ENCODE results near the gene UNKL. TPM values are rescaled to one million over a fixed set of nuclear protein-coding genes. Genes with fewer than 3 reads are reported as not detected.
A peak's percentile ranks its signal among the peaks of the same experiment; 100 is the strongest.

Gene UNKL
- polyA plus RNA-seq, 3 donors: 15.5 to 24.9 (median 24.1) TPM

DNA sequence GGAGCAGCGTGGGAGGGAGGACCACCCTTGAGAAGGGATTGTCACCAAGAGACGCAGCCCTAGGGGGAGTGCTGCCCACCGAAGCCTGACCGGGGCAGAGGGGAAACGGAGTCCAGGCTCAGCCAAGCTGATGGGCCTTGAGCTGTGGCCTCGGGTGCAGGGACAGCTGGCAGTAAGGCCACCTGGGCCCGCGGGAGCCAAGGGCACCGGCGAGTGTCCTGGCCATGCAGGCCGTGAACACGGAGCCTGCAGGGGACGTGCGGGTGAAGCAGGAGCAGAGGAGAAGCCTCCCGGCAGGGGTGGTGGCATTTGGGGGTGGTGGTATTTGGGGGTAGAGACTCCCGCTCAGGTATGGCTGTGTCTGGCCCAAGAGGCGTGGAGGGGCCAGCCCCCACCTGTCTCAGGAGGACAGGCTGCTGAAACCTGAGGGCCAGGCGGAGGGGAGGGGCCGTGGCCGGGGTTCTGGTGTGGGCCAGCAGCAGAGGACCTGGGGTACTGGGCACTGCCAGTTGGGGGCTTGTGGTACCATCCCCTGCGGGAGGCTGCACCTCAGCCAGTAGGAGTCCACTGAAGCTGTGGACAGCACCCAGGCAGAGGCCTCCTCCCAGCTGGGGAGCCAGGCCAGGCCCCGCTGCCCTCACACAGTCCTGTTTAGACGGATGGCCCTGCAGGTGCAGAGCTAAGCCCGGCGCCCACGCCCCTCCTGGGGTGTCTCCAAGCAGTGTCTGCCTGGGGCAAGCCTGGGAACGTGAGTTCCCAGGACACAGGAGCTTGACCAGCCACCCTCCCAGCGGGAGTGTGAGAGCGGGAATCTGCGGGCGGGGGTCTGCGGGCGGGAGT lies 58.2 kb downstream of the UNKL start:
- no peak for DNase-seq

GRCh38 chr16:1355591-1355990 lies 58.9 kb downstream of the UNKL start:
- DNase-seq: no peak

DNA sequence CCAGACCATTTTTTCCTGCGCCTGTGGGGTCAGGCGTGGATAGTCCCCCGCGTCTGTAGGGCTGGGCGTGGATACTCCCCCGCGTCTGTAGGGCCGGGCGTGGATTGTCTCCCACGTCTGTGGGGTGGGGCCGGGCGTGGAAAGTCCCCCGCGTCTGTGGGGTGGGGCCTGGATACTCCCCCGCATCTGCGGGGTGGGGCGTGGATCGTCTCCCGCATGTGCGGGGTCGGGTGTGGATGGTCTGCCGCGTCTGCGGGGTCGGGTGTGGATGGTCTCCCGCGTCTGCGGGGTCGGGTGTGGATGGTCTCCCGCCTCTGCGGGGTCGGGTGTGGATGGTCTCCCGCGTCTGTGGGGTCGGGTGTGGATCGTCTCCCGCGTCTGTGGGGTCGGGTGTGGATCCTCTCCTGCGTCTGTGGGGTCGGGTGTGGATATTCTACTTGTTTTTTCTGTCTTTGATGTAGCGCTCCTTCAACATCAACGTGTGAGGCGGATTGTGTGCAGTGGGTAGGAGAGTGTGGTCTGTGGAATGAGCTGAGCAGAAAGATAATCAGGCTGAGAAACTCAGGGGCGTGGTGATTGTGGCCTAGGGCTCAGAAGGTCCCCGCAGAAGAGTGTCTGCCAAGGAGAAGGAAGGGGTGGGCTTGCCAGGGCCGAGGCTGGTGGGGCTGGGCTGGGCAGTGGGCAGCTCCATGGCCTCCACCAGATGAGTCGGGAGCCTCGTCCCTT lies 59.5 kb downstream of the UNKL start:
- no peak for DNase-seq

GRCh38 chr16:1351582-1352362 lies 62.7 kb downstream of the UNKL start, which contains the start of the genes GNPTG and TSR3:
Gene GNPTG, plus strand, starts transcription at chr16:1351931. Its CDS starts 35 bp downstream, at chr16:1351966.
Gene TSR3, minus strand, starts transcription at chr16:1351878. Its CDS starts 74 bp downstream, at chr16:1351804.
- DNase-seq: peak; percentile 83

- DNase-seq: no peak
These were observed 63.3 kb downstream of the UNKL start for GRCh38 chr16:1351215-1351581.

DNA sequence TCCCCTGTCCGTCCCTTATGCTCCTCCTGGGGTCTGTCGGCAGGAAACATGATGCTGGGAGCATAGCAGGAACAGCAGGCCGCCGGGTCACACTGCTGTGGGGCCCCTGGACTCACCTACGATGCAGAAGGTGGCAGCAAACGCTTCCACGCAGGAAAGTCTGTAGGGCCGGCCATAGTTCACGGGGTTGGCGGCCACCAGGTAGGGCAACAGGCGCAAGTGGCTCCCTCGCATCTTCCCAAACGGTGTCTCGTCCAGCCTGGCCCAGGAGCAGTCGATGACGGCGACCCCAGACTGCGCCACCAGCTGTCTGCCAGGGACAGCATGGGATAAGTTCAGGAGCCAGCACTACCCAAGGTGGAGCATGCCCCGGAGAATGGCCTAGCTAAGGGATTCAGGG lies 63.8 kb downstream of the UNKL start:
- DNase-seq: no peak

DNA sequence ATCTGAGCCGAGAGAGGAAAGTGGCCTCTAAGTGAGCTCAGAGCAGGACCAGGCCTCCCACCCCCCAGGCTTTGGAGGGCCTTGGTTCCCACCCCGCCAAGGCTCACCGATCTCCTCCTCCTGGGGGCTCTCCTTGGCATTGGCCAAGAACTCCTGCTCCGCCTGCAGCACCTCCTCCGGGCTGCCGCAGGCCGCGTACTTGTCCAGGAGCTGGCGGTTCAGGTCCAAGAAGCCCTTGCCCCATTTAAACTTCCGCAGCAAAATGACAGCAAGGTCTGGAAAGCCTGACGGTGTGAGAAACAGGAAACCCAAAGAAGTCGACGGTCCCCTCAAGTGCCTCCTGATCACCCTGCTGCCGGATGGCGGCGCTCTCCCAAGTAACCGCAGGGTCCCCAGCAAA lies 64.6 kb downstream of the UNKL start:
- DNase-seq: no peak

GRCh38 chr16:1349351-1349750 lies 65.2 kb downstream of the UNKL start:
- no peak for DNase-seq

- no peak for DNase-seq
These were observed 65.6 kb downstream of the UNKL start for GRCh38 chr16:1348926-1349325.

DNA sequence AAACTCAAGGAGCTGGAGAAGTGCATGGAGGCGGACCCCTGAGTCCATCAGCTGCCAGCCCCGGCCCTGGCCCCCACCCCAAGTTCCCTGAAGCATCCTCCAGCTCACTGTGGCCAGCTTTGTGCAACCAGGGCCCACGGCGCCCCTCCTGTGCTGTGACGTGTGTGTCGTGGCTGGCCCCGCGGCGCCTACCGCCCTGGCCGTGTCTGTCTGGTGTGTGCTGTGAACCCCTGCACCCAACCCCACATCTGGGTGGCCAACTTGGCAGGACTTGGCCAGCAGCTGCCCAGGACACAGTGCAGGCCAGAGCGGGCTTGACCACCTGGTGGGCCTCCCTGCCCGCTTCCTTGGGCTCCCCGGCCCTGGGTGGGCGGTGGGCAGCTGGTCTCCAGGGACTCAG lies 66.1 kb downstream of the UNKL start:
- no peak for DNase-seq

DNA sequence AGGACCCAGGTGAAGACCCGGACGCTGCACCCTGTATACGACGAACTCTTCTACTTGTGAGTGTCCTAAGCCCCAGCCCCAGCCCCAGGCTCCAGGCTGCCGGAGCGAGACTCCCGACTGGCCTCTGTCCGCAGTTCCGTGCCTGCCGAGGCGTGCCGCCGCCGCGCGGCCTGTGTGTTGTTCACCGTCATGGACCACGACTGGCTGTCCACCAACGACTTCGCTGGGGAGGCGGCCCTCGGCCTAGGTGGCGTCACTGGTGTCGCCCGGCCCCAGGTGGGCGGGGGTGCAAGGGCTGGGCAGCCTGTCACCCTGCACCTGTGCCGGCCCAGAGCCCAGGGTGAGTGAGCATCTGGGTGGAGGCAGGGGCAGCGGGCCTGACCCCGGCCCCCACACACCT lies 66.5 kb downstream of the UNKL start:
- no peak for DNase-seq

GRCh38 chr16:1347286-1347855 lies 67.1 kb downstream of the UNKL start:
- no peak for DNase-seq

DNA sequence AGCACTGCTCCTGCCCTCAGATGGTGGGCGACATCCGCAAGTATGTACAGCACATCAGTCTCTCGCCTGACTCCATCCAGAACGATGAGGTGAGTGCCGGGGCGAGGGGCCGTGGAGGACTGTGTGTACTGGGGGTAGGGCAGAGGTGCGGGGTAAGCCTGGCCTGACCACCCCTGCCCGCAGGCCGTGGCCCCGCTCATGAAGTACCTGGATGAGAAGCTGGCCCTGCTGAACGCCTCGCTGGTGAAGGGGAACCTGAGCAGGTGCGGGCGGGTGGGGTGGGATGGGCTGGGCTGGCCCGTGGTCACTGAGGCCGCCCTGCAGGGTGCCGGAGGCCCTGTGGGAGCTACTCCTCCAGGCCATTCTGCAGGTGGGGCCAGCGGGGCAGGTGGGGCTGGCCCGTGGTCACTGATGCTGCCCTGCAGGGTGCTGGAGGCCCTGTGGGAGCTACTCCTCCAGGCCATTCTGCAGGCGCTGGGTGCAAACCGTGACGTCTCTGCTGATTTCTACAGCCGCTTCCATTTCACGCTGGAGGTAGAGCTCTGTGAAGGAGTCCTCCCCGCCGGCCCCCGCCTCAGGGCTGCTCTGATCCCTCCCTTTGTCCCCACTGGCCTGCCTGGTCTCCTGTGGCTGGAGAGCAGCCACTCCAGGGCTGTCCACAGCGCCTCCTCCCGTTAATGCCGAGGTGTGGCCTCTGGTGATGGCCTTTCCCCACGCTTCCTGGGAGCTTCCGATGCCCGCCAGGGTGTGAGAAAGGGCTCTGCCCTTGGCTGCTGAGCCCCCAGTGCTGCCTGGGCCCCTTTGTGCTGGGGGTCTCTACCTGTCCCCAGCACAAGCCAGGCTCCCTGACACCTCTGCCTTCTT lies 67.8 kb downstream of the UNKL start:
- DNase-seq: no peak

DNA sequence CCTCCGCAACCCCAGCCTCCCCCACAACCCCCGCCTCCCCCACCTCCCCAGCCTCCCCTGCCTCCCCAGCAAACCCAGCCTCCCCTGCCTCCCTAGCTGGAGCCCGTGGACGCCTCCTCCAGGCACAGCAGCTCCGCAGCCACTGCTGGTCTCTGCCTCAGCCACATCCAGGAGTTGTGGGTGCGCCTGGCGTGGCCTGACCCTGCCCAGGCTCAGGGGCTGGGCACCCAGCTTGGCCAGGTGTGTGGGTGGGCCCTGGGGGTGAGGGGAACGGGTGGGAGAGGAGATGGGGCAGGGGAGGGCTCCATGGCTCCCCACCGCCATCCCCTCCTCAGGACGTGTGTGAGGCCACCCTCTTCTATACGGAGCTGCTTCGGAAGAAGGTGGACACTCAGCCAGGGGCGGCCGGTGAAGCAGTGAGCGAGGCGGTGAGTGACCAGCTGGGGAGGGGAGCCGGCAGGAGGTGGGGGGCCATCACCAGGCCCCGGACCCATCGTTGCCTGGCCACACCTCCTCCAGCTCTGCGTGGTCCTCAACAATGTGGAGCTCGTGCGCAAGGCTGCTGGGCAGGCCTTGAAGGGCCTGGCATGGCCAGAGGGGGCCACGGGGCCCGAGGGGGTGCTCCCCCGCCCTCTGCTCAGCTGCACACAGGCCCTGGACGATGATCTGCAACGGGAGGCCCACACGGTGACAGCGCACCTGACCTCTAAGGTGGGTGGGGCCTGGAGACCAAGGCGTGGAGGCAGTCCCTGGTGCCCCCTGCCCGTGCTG lies 68.7 kb downstream of the UNKL start:
- no peak for DNase-seq

- no peak for DNase-seq
These were observed 69.4 kb downstream of the UNKL start for GRCh38 chr16:1345087-1345486.

GRCh38 chr16:1344499-1344898 lies 70.0 kb downstream of the UNKL start:
- DNase-seq: no peak

DNA sequence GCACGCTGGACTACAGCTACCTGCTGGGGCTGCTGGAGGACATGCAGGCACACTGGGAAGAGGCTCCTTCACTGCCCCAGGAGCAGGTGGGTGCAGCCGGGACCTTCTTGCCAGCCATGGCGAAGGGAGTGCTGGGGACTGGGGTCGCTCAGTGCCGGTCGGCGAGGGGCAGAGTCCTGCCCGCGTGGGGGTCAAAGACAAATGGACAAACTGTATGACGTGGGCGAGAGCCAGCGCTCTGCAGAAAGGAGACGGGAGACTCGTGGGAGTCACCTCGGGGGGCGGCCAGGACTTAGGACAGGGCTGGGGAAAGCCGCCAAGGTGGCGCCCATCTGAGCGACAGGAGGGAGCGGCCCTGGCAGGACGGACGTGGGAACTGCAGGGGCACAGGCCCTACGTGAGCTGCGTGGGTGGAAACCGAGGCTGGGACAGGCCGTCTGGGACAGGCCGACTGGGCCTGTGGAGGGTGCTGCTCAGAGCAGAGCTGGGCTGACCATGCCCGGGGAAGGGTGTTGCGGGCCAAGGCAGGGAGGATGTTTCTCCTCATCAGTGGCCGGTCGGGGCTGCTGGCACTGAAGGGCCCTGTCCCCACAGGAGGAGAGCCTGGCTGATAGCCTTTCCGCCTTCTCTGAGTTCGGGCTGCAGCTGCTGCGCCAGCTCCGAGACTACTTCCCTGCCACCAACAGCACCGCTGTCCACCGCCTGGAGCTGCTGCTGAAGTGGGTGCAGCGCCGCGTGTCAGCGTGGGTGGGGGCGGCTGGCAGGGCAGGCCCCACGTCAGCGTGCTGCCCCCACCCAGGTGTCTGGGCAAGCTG lies 70.9 kb downstream of the UNKL start:
- no peak for DNase-seq

- peak; percentile 93 for DNase-seq
These were observed 71.7 kb downstream of the UNKL start for GRCh38 chr16:1342526-1343427.
